ENCODE data around the gene SPART. TPM values are rescaled to one million over a fixed set of nuclear protein-coding genes. Genes with fewer than 3 reads are reported as not detected.

The SPART gene, protein sequence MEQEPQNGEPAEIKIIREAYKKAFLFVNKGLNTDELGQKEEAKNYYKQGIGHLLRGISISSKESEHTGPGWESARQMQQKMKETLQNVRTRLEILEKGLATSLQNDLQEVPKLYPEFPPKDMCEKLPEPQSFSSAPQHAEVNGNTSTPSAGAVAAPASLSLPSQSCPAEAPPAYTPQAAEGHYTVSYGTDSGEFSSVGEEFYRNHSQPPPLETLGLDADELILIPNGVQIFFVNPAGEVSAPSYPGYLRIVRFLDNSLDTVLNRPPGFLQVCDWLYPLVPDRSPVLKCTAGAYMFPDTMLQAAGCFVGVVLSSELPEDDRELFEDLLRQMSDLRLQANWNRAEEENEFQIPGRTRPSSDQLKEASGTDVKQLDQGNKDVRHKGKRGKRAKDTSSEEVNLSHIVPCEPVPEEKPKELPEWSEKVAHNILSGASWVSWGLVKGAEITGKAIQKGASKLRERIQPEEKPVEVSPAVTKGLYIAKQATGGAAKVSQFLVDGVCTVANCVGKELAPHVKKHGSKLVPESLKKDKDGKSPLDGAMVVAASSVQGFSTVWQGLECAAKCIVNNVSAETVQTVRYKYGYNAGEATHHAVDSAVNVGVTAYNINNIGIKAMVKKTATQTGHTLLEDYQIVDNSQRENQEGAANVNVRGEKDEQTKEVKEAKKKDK
- total RNA-seq = 107 and 126 TPM in 2 replicates

GRCh38 chr13:36346222-36347083 lies at the start of gene SPART:
TSS of gene SPART (minus strand) at chr13:36346394. CDS start at chr13:36335830, 10,564 bp downstream.

DNA sequence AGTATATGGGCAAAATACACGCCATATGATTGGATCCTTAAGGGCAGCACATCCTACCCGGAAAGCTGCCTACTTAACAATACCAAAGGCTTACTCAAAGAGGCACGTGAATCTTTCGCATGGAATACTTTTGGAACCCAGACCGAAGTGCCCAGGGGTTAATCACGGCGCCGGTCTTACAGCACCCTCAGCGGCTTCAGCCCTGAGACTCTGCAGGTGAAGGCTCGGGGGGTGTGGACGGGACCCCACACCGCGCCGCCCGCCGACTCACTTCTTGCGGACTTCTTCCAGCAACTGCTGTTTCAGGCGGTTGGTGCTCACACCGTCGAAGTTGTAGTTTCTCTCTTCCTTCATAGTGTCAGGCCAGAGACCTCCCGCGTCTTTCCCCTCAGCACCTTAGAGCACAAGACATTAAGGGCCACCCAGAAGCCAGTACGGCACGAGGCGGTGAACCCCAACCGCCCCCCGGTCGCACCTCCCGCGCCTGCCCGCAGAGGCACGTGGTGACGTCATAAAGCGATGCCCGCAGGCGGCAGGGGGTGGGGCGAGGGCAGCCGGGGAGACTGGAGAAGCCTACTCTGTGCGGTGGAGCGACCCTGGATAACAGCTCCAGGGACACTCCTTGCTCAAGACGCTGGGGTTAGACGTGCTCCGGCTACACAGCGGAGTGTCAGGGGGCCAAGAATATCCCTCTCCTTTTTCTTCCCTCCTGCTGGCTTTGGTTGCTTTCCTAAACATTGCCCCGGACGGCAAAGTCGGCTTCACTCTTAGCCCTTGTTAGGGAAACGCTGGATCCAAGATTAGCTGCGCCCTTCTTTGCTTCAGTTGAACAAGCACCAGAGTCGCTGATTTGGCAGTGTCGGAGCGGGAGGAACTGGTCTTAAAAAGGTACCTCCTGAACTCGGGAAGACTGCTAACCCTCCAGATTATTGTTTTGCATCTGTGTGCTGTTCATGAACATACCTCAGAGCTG lies 48.5 kb downstream of the SPART start, which contains the start of gene CCDC169:
TSS of gene CCDC169 (minus strand) at position 449 of the 973 bp plus-strand sequence. CDS start at position 354, 95 bp downstream.

Other genes starting within 250 kb of the SPART start
- gene DCLK1, start 215.0 kb downstream of the SPART start, total RNA-seq = 2.2 and 44.3 TPM in 2 replicates
- 0.12 and 0.43 TPM in 2 replicates for gene SOHLH2, start 131.8 kb downstream of the SPART start, total RNA-seq
- gene CCDC169, start 48.6 kb downstream of the SPART start, total RNA-seq = 0.23 and 3.3 TPM in 2 replicates
- gene CCNA1, start 86.1 kb upstream of the SPART start, total RNA-seq = 0.12 and 0.77 TPM in 2 replicates

Data from pericardium fibroblast (primary cell).